HG02678 (cell line): ENCODE results near the gene MXD4.
"Not testable (repeated sequence)": the region's sequence is repeated elsewhere in the genome, so short reads cannot be mapped to it uniquely, and the experiment has no call there.

ENCODE experiments used
- ATAC-seq: cut with Tn5 transposase; IDR thresholded peaks from one replicate; pipeline ENCODE4 v1.9.1; 2021; ENCODE audit warnings: mild to moderate bottlenecking, moderate library complexity; ENCODE audit not compliant: unreplicated experiment

MXD4 gene

DNA sequence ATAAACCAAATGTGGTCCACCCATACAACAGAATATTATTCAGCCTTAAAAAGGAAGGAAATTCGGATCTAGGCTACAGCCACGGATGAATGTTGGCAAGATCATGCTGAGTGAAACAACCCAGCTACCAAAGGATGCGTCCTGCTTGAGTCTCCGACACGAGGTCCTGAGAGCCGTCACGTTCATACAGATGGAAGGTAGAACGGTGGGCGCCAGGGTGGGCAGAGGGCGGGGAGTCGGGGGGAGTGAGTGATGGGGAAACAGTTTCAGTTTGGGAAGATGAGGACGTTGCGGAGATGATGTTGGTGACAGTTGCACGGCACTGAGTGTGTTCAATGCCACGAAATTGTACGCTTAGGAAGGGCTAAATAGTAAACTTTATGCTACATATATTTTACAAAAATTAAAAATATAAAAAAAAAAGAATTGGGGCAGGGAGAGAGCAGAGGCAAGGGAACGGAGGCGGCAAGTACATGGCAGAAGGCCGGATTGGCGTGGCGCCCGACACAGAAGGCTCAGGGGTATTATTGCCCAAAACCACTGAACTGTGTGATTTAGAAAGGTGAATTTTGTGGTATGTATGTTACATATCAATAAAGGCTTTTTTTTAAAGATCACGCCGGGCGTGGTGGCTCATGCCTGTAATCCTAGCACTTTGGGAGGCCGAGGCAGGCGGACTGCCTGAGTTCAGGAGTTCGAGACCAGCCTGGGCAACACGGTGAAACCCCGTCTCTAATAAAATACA, 14.8 kb upstream of the MXD4 start:
- ATAC-seq: no peak

DNA sequence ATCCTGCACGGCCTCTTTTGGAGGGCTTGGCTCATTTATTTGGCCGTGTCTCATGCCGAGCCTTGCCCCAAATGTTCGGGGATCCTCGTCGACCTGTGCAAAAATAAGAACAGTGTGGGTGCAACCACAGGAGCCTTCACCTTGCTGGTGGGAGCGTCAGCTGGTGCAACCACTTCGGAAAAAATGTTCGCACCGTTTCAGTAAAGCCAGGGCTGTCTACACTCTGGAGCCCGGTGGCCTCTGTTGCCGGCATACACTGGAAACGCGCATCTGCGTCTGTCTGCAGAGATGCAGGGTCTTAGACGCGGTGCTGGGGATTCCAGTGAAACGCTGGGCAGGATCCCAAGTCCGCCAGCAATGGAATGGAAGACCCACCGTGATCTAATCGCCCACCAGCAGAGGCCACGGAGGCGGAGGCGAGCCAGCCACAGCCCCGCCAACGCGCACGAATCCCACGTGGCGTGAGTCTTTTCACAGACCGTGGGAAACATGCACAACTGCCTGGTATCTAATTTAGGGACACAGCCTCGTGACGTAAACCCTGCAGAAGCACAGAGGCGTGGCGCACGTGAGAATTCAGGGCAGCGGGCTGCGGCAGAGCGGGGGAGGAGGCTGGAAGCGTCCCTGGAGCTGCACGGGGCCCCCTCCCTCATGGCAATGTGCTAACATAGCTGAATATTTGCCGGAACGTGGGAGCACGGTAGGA, 13.8 kb upstream of the MXD4 start:
- ATAC-seq: no peak

DNA sequence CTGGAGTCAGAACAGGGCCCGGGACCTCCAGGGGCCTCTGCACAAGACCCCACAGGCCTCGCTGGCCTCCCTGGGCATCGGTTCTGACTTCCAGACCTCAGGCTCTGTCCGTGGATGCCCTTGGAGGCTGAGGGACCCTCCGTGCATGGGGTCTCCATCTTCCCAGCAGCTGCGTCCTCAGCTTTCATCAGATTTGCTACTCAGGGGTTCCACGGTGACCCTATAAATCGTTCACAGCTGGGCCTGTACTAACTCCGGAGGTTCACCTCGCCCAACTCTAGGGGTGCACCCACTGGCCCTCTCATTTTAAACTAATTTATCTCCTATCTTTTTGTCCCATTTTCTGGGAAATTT, 13.1 kb upstream of the MXD4 start:
- not testable (repeated sequence) for ATAC-seq

DNA sequence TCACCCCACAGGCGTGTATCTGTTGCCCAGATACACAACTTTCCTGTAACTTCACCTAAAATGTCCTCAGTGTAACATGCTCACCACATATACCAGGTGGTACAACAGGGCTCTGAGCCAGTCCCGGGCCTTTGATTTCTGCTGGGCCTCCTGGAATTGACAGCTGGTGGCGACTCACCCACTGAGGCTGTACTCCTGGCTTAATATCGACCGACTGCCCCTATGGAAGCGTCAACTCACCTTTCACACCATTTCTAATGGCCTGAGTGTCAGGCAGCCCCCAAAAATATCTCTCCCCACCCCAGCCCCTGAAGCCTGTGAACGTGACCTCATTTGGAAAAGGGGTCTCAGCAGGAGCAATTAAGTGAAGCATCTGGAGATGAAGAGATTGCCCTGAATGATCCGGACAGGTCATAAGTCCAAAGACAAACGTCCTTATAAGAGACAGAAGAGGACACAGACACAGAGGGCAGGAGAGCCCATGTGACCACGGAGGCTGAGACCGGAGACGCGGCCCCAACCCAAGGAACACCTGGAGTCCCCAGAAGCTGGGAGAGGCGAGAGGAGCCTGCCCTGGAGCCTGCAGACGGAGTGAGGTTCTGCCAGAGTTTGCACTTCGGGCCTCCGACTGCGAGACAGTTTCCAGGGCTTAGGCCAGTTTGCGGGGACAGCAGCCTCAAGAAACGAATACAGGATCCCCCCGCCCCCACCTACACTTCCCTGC, 12.6 kb upstream of the MXD4 start:
- no peak for ATAC-seq

DNA sequence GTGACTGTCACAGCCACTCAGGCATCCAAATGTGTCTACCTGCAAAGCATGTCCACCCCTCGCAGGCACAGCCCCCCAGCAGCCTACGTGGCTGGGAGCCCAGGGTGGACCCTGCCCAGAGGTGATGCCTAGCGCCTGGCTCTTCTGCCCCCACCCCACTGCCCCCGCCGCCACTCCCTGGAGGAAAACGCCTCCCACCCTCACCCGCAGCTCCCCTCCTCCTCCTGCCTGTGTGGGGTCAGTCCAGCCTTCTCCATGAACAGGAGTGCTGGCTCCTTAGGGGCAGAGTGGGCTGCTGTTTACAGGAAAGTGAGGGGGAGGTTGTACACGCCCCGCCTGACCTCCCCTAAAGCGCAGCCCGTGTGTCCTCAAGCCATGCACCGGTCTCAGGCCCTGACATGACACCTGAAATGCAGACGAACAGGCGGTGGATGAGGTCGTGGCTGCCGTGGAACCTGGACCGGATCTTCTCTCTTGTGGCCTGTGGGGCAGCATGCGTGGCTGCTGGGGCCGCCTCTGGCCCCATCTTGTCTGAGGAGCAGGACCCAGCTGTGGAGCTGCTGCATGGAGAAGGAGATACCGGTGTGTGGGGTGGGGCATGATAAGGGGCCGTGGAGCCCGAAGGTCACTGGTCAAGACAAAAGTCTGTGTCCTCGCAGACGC, 11.9 kb upstream of the MXD4 start:
- no peak for ATAC-seq

DNA sequence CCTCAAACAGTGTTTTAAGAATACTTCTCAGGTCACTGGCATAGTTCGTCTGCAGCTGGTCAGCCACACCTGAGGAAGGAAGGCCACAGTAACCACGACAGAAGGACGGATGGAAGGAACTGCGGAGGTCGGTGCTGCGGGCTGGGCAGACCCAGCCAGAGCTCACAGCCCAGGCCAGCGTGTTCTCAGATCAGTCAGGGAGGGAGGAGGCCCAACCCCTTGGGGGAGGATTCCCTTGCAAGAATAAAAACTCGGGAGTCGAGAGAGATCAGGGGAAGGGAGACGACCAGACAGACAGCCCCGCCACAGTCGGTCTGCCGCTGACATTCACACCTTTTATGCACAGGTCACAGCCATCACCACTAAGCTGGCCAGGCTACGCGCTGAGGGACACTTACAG, 11.3 kb upstream of the MXD4 start:
- ATAC-seq: no peak

DNA sequence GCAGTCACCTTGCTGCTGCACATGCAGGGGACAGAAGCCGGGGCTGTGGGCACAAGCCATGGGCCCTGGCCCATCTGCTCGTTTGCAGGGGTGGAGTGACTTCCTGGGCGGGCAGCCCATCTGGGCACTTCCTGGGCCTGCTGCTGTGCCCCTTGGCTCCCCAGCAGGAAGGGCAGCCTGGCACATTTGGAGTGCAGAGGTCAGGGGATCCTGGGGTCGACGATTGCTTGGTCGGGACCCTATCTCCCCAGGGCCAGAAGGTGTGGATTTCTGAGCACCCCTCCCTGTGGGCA, 10.9 kb upstream of the MXD4 start:
- no peak for ATAC-seq

DNA sequence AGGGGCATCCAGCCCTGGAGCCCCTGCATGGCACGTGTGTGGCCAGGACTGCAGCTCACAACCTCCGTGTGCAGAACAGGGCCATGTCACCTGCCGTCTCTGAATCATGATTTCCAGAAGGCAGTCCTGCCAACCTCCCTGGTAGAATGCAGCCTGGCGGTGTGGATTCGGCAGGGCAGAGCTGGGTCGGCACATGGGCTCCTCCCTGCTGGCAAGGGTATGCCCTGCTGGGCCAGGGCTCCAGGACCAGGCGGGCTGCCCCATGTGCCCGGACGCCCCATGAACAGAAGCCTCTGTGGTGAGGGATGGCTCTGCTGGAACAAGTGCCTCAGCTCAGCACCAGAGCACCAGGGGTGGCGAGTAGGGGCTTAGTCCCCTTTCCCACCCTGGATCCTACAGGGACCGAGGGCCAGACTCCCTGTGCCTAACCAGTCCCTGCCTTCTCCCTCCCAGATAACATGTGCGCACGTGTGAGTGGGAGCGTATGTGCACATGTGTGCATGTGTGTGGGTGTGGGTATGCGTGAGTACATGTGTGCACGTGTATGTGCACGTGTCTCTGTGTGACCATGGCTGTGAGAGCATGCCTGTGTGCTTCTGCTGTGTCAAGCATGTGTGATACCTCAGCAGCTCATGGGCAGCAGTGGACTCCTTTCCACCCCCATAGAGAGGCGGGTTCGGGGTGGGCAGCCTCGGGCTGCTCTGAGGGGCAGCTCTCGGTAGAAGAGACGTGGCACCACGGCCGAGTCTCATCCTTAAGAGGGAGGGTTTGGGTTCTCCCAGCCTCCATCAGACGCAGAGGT, 10.3 kb upstream of the MXD4 start:
- no peak for ATAC-seq

DNA sequence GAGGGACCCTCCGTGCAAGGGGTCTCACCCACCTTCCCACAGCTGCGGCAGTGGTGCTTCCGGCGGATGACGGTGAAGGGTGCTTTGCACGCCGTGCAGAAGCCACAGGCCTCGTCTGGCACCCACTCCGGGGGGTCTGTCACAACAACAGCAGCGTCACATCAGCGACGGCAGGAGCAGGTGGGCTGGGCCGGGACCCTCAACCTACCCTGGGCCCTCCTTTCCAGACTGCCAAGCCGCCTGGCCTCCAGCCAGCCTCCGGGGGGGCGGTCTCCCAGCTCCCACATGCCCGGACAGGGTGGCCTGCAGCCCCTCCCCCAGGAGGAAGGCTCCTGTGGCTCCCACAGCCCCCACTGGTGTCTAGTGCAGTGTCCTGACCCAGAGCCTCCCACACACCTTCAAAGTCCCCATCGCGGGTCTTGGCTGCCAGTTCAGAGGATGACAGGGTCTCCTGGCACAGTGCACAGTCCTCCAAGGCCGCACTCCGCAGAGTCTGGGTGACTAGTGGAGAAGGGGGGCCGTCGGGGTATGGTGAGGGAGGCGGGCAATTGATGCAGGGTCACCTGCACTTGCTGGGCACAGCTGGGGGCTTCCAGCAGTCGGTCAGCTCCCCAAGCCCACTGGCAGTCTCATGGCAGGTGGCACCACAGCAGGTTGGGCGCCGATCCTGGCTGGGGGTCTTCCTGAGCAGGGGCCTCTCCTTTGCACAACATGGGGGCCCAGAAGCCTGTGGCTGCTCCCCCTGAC, 9.5 kb upstream of the MXD4 start:
- no peak for ATAC-seq

DNA sequence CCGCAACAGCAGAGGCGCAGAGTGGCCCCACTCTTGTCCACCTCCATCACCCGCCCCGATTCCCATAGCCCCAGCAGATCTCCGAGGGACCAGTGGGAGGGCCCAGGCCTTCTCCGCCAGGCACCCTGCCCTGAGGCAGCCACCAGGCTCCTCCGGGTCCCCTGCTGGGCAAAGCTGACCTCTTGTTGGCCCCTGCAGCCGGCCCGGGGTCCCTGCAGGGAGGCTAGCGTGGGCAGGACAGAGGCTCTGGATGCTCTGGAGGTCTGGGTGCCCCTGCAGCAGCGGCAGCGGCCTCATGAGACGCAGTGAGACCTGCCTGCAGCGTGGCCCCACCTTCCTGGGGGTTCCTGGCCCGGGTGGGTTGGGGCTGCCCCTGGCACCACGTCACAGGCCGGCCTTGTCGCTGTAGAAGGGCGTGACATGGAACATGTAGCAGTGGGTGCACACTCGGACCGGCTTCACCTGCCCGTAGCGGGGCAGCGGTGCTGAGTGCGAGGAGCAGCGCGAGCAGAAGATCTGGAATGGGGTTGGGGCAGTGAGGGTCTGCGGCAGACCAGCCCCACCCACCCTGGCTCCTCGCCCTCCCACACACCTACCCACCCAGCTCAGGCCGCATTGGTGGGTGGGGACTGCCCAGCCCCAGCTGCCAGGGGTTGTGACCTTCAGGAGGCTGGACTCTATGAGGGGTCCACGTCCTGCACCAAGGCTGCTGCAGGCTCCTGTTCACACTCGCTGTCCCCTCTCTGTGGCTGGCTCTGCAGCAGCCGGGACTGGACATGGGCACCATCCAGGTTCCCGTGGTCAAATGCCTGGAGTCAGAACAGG, 8.6 kb upstream of the MXD4 start:
- ATAC-seq: no peak

DNA sequence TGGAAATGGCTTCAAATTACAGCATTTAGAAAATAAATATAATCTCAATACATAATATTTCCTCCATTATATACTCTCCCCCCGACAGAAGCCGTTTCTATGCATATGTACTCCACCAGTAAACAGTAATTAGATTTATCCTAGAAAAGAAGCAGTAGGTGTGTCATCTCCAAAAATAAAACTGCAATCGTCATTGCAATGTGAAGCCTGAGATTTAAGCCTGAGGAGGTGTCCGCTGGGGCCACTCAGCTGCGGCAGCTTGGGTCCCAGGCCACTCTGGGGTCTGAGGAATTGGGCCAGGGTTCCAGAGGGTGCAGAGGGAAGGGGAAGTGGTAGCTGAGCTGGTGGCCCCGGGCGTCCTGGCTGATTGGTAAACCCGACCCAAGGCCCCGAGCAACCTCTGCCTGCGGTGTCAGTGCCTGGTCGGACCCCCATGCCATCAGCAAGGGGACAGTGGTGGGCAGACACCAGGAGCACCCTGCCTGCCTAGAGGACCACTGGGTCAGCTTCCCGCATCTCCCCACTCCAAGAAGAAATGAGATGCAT, 7.8 kb upstream of the MXD4 start:
- ATAC-seq: no peak

DNA sequence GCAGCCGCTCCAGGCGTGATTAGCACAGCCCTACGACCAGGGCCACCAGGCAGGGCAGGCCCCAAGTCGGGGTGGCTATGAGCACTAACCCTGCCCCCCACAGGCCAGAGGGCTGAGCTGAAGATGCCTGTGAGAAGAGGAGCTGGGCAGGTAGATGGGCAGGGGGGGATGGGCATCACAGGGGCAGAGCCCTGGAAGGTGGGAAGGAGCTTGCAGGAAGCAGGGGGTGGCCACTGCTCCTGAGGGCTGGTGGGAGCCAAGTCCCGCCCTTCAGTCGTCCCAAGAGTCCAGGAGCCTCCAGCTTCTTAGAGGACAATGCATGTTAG, 7.3 kb upstream of the MXD4 start:
- ATAC-seq: no peak

DNA sequence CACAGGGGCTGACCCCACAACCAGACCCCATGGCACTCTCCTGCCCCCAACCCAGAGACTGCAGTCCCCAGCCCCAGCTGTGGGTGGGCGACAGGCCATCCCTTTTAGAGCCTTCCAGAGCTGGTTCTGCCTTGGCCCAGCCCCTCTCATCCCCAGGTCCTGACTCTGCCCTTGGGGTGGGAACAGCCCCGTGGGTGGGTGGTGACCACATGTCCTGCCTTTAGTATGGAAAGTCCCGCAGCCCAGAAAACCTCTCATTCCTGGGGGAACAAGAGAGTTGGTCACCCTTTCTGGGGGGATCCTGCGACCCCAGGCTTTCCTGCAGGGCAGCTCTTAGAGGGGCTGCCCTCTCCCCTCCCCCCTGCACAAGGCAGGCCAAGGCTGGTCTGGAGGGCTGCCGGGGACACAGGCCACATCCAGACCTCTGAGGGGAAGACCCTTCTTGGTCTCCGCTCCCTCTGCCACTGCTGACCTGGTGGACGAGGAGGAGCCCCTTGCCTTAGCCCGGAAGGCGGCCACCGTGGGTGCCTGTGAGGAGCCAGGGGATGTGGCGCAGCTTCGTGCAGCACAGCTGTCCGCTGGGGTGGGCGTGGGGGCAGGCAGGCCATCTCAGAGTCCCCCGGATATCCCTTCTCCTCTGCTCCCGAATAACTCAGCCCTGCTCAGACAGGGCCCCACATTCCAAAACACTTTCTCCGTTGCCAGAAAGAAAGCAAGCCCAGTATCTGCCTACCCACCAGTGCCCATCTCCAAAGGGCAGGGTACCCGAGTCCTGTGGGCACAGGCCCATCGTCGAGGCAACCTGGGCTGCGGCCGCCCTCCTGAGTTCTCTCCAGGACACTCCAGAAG, 6.7 kb upstream of the MXD4 start:
- no peak for ATAC-seq

DNA sequence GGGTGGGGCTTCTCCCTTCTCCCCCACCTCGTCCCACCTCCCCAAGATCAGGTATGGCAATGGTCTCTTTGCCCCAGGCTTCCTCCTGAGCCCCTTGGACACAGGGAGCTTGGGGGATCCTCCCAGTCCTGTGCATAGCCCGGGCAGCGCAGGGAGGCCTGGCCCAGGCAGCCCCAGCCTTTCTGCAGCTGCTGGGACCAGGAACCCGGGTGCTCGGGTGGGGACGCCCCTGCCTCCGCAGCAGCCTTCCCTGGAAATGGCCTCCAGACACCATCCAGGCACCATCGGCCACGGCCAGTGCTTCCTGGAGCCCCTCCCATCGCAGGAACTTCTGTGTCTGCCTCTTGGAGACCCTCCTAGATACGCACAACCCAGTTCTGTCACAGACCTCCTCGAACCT, 5.9 kb upstream of the MXD4 start:
- ATAC-seq: no peak

DNA sequence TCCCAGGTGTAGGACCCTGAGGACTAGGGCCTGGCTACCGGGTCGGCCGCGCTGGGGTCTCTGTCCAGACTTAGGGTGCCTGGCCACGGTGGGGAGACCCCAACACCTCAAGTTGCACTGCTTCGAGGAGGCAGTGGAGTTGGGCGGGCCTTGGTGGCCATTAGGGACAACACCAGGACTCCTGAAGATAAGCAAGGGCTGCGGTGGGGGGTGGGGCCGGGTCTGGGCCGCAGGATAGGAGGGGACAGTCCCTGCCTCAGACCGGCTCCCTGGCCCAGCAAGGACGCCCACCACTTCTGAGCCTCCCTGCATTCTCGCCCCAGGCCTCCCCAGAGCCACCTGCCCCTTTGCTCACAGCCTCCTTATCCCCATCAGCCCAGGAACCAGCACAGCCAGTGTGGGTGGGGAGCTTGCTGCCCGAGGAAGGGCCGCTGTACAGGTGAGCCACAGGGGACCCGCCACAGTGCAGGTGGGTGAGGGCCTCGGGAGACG, 5.5 kb upstream of the MXD4 start:
- no peak for ATAC-seq

DNA sequence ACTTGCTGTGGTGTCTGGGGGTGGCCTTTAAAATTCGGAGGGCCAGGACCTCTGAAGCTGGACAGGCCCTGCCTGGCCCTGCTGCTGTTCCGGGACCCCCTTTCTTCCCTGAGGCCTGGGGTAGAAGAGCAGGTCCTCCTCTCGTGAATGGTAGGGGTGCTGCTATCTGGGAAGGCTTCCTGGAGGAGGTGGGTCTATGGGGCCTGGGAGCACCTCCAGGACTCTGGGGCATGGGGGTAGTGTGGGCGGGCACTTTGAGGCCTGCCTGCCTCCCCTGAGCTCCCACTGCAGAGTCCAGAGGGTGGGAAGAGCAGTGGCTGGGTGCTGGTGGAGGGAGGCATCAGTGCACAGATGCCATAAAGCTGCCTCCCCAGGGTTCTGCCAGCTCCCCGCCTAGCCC, 4.9 kb upstream of the MXD4 start:
- ATAC-seq: no peak

DNA sequence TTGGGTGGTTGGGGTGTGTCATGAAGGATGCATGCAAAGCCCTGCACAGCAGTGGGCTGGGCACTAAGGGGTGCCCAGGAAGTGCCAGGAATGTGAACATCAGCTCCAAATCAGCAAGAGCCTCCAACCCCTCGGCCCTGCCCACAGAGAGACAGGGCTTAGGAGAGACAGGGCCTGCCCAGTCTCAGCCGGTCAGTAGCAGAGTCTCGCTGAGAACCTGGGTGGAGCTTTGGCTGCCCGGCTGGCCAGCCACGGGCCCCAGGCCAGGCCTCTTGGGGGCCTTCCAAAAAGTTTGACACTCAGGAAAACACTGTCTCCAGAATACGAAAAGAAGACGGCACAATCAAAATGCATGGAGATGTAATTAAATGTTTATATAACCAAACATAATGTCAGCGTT, 4.3 kb upstream of the MXD4 start:
- no peak for ATAC-seq
